SU-DHL-6 (cell line): ENCODE measurements around the gene ST6GALNAC2.
A peak's percentile ranks its signal among the peaks of the same experiment; 100 is the strongest.

Source experiments
- H2AFZ ChIP-seq: fragments of 200-600 bp; sonication (generic); 2 replicates; pipeline ENCODE4 v1.6.1; 2014; ENCODE audit warnings: low read depth, mild to moderate bottlenecking, moderate library complexity, mixed read lengths, antibody characterized with exemption, low read length; ENCODE audit not compliant: severe bottlenecking
- H3F3A ChIP-seq: fragments of 200-600 bp; shearing (Covaris generic); 2 replicates; pipeline ENCODE4 v1.6.0; 2016; ENCODE audit warnings: antibody characterized with exemption, mild to moderate bottlenecking; ENCODE audit not compliant: insufficient read depth
- H3K27ac ChIP-seq: fragments of 200-600 bp; sonication (generic); 2 replicates; pipeline ENCODE4 v1.5.1; 2016; ENCODE audit warnings: low read depth, mild to moderate bottlenecking, low read length, moderate library complexity, mixed read lengths
- H3K27me3 ChIP-seq: fragments of 200-600 bp; sonication (generic), shearing (Covaris generic); 2 replicates; pipeline ENCODE4 v1.6.0; 2014; ENCODE audit warnings: mild to moderate bottlenecking, low read length
- H3K36me3 ChIP-seq: fragments of 200-600 bp; sonication (generic); 2 replicates; pipeline ENCODE4 v1.6.1; 2014; ENCODE audit warnings: mild to moderate bottlenecking, low read length, mixed read lengths
- H3K4me2 ChIP-seq: fragments of 300-600, 200-600 bp; shearing (Covaris generic), sonication (generic); 2 replicates; pipeline ENCODE4 v1.6.0; 2014; ENCODE audit warnings: low read length, low read depth, mild to moderate bottlenecking; ENCODE audit not compliant: poor library complexity, severe bottlenecking
- H3K4me3 ChIP-seq: fragments of 200-600 bp; sonication (generic); 2 replicates; pipeline ENCODE4 v1.5.1; 2014; ENCODE audit warnings: antibody characterized with exemption, low read length, mild to moderate bottlenecking, mixed read lengths; ENCODE audit not compliant: insufficient read depth, poor library complexity, severe bottlenecking
- H3K79me2 ChIP-seq: fragments of 200-600 bp; sonication (generic); 2 replicates; pipeline ENCODE4 v1.6.1; 2014; ENCODE audit warnings: mild to moderate bottlenecking, low read length, moderate library complexity; ENCODE audit not compliant: insufficient read depth
- H3K9ac ChIP-seq: fragments of 200-600 bp; sonication (generic); 2 replicates; pipeline ENCODE4 v1.7.0; 2014; ENCODE audit warnings: mild to moderate bottlenecking, low read length
- H3K9me2 ChIP-seq: fragments of 200-600 bp; sonication (generic); replicated peaks from 2 replicates; pipeline ENCODE4 v1.6.1; 2014; ENCODE audit warnings: low read length; ENCODE audit not compliant: insufficient read depth
- H3K9me3 ChIP-seq: fragments of 200-600 bp; sonication (generic); 2 replicates; pipeline ENCODE4 v1.6.1; 2014; ENCODE audit warnings: low read length, mixed read lengths; ENCODE audit not compliant: insufficient read depth
- H4K20me1 ChIP-seq: fragments of 200-600 bp; sonication (generic); 2 replicates; pipeline ENCODE4 v1.6.1; 2014; ENCODE audit warnings: low read depth, mild to moderate bottlenecking, antibody characterized with exemption, low read length, moderate library complexity, mixed read lengths
- EZH2phosphoT487 ChIP-seq: fragments of 200-600 bp; sonication (generic), shearing (Covaris generic); conservative IDR thresholded peaks from 2 replicates; pipeline ENCODE4 v1.6.1; 2018; ENCODE audit warnings: mild to moderate bottlenecking, antibody characterized with exemption, low read length, moderate library complexity, mixed read lengths
- TF ChIP-seq, protein P1 (sequence below): fragments of 200-600 bp; sonication (generic); IDR thresholded peaks from one replicate; pipeline ENCODE4 v1.5.1; 2017; ENCODE audit warnings: antibody characterized with exemption, mild to moderate bottlenecking, low read length, moderate library complexity; ENCODE audit not compliant: insufficient read depth, poor library complexity, severe bottlenecking

Gene ST6GALNAC2

DNA sequence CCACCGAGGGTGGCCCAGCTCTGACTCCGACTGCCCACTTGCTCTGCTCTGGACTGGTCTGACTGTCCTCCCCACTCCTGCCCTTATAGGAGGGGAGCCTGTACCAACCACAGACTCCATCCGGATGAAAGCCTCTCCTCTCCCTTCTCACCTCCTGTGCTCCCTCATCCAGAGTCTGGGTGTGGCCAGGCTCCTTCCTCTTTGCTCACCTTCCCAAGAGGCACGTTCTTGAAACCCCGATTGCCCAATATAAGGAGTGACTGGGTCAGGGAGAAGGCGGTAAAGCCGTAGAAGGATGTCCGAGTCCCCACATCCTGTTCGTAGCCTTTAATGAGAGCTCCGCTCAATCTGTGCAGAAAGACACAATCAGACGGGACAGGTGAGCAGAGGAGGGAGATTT is 40.8 kb upstream of the ST6GALNAC2 start:
- H2AFZ ChIP-seq, result no peak overlapping the region
- H3K27me3 ChIP-seq, result no peaks in the 10 kb centered on the region
- no peak overlapping the region for H3K9ac ChIP-seq
- no peak overlapping the region for H3K27ac ChIP-seq
- H4K20me1 ChIP-seq, result no peaks in the 10 kb centered on the region
- no peaks in the 10 kb centered on the region for H3K9me2 ChIP-seq
- H3K36me3 ChIP-seq, result no peaks in the 10 kb centered on the region
- H3K79me2 ChIP-seq, result no peaks in the 10 kb centered on the region
- TF ChIP-seq EZH2phosphoT487, result no peak
- TF ChIP-seq, protein P1, sequence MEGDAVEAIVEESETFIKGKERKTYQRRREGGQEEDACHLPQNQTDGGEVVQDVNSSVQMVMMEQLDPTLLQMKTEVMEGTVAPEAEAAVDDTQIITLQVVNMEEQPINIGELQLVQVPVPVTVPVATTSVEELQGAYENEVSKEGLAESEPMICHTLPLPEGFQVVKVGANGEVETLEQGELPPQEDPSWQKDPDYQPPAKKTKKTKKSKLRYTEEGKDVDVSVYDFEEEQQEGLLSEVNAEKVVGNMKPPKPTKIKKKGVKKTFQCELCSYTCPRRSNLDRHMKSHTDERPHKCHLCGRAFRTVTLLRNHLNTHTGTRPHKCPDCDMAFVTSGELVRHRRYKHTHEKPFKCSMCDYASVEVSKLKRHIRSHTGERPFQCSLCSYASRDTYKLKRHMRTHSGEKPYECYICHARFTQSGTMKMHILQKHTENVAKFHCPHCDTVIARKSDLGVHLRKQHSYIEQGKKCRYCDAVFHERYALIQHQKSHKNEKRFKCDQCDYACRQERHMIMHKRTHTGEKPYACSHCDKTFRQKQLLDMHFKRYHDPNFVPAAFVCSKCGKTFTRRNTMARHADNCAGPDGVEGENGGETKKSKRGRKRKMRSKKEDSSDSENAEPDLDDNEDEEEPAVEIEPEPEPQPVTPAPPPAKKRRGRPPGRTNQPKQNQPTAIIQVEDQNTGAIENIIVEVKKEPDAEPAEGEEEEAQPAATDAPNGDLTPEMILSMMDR, result no peak
- no peaks in the 10 kb centered on the region for H3F3A ChIP-seq
- no peaks in the 10 kb centered on the region for H3K9me3 ChIP-seq
- H3K4me3 ChIP-seq, result no peak overlapping the region
- no peak overlapping the region for H3K4me2 ChIP-seq

DNA sequence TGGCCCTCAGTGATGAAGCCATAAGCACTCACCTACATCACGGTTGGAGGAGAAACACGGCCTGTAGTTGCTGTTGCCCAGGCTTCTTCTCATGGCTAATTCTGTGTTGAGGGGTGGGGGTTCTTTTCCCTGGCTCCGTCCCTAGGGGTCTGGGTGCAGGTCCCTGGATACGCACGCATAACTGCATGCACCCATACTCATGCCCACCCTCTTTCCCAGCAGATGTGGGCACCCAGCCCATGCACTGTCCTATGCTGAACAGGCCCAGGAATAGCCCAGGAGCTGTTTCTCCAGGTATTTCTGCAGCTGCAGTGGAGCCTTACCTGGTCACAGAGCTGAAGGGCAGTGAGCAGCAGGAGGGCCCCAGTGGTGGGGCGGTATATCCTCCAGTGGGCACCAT is 39.8 kb upstream of the ST6GALNAC2 start:
- no peaks in the 10 kb centered on the region for H3K79me2 ChIP-seq
- no peaks in the 10 kb centered on the region for H3F3A ChIP-seq
- no peaks in the 10 kb centered on the region for H3K36me3 ChIP-seq
- no peaks in the 10 kb centered on the region for H4K20me1 ChIP-seq
- H3K4me3 ChIP-seq, result no peak overlapping the region
- no peaks in the 10 kb centered on the region for H3K9me3 ChIP-seq
- H3K9ac ChIP-seq, result no peak overlapping the region
- no peak overlapping the region for H3K27ac ChIP-seq
- no peak overlapping the region for H2AFZ ChIP-seq
- H3K9me2 ChIP-seq, result no peaks in the 10 kb centered on the region
- TF ChIP-seq, protein P1, result no peak
- no peak for TF ChIP-seq EZH2phosphoT487
- H3K27me3 ChIP-seq, result no peaks in the 10 kb centered on the region
- no peak overlapping the region for H3K4me2 ChIP-seq

DNA sequence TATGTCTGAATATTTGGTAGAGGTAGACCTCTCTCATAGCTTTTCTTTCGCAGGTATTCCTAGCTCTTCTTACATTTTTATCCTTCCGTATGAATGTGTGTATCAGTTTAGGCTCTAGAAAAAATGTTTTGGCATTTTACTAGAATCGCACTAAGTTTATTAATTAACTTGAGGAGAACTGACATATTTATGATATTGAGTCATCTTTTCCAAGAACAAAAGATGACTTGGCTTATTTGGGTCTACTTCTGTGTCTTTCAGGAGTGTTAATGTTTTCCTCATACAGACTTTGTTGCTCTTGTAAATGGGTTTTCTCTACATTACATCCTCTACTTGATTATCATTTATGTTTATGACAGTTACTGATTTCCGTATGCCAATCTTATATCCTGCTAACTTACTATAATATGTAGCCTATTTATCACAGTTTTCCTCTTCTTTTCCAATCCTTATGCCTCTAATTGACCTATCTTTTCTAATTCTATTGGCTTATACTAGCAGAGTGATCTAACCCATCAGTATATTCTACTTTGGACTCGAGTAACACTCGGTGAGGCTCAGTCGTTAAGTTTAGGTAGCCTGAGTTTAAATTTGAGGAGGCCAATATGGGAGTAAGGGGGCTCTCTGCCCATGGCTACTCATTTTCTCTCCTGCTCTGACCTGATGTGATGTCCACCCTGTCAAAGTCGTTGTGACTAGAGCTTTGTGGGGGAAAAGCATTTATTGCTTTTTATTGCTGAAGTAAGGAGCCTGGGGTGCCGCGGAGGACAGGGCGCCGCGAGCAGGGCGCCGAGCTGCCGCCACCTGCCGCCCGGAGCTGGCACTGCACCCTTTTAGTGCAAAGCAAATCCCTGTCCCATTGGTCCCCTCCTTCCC is 37.8 kb upstream of the ST6GALNAC2 start:
- Histone ChIP-seq H3K4me2 (no peak overlapping the region), H3K79me2 (no peaks in the 10 kb centered on the region), H3K9me2 (no peaks in the 10 kb centered on the region), H3F3A (no peaks in the 10 kb centered on the region), H4K20me1 (no peaks in the 10 kb centered on the region), H2AFZ (no peak overlapping the region), H3K36me3 (no peaks in the 10 kb centered on the region), H3K27ac (no peak overlapping the region), H3K9me3 (no peaks in the 10 kb centered on the region), H3K4me3 (no peak overlapping the region), H3K27me3 (no peaks in the 10 kb centered on the region), H3K9ac (no peak overlapping the region)
- no peak for TF ChIP-seq EZH2phosphoT487
- TF ChIP-seq, protein P1, result peak; percentile 71
